Measurements from ENCODE around the gene NPBWR2.

NPBWR2 gene

DNA sequence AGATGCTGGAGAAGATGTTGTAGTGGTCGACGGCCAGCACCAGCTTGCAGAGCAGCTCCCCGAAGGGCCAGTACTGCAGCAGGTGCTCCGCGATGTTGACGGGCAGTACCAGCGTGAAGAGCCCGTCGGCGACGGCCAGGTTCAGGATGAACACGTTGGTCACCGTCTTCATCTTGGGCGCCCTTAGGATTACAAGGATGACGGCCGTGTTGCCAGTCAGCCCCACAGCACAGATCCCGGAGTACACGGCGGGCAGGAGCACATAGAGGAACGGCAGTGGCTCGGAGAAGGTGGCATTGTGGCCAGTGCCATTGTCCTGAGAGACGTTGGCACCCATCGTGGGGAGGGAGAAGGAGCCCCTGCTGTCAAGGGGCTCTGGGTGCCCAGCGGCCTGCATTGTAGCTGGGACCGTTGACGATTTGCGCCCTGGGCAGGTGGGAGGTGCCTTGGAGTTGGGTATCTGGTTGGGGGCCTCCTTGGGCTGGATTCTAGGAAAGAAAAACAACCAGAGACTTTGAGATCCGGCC, 867 bp downstream of the NPBWR2 start:
- in situ Hi-C loops (cut with MboI; ENCODE audit: low pct_unique_long_range_greater_than_20kb, low sequenced_read_pairs, unreplicated experiment): no loop called here
- DNase-seq (ENCODE audit: low spot score): no peak
- TF ChIP-seq, protein P1, sequence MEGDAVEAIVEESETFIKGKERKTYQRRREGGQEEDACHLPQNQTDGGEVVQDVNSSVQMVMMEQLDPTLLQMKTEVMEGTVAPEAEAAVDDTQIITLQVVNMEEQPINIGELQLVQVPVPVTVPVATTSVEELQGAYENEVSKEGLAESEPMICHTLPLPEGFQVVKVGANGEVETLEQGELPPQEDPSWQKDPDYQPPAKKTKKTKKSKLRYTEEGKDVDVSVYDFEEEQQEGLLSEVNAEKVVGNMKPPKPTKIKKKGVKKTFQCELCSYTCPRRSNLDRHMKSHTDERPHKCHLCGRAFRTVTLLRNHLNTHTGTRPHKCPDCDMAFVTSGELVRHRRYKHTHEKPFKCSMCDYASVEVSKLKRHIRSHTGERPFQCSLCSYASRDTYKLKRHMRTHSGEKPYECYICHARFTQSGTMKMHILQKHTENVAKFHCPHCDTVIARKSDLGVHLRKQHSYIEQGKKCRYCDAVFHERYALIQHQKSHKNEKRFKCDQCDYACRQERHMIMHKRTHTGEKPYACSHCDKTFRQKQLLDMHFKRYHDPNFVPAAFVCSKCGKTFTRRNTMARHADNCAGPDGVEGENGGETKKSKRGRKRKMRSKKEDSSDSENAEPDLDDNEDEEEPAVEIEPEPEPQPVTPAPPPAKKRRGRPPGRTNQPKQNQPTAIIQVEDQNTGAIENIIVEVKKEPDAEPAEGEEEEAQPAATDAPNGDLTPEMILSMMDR (IDR thresholded peaks at IDR 0.05; ENCODE audit: extremely low read depth, insufficient read depth, missing control alignments): no peak

DNA sequence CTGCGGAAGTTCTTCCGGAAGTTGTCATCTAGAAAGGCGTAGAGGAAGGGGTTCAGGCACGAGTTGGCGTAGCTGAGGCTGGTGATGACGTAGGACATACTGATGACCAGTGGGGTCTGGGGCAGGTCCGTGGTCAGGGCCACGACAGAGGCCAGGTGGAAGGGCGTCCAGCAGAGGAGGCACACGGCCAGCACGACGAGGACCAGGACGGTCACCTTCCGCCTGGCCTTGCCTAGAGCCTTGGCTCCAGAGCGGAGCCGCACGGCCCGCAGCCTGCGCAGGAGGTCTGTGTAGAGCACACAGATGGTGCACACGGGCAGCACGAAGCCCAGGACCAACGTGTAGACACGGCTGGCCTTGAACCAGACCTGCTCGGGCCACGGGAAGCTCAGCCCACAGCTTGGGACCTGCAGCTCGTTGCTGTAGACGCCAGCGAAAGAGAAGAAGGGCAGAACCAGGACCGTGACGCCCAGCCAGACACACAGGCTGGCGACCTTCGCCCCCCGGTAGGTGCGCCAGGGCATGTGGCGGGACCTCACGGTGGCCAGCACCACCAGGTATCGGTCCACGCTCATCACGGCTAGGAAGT, 1.4 kb downstream of the NPBWR2 start:
- TF ChIP-seq, protein P1 (IDR thresholded peaks at IDR 0.05; ENCODE audit: extremely low read depth, insufficient read depth, missing control alignments): no peak
- DNase-seq (ENCODE audit: low spot score): no peak
- in situ Hi-C loops (cut with MboI; ENCODE audit: low pct_unique_long_range_greater_than_20kb, low sequenced_read_pairs, unreplicated experiment): no loop called here

DNA sequence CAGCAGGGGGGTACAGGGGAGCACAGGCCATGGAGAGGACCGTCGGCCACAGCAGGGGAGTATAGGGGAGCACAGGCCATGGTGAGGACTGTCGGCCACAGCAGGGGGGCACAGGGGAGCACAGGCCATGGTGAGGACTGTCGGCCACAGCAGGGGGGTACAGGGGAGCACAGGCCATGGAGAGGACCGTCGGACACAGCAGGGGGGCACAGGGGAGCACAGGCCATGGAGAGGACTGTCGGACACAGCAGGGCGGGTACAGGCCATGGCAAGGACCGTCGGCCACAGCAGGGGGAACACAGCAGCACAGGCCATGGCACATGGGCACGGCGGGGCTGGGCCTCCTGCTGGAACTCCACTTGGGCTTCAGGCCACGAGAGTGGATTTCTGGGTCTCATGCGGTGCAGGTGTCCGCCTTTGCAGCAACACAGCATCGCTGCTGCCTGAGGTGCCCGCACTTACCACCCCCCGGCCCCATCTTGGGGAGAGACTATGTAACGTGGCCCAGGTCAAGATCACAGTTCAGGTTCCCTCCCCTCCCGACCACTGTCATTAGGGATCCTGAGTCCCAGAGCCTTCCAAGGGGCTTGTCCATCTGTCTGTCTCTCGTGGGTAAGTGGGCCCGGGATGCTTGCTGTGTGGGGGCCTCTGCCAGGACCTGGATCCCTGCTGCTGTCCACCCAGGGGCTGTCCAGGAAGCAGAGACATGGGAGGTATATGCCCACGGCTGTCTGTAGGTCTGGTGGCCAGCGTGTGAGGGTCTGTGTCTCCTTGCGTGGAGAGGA, 2.5 kb downstream of the NPBWR2 start:
- no peak for DNase-seq (ENCODE audit: low spot score)

DNA sequence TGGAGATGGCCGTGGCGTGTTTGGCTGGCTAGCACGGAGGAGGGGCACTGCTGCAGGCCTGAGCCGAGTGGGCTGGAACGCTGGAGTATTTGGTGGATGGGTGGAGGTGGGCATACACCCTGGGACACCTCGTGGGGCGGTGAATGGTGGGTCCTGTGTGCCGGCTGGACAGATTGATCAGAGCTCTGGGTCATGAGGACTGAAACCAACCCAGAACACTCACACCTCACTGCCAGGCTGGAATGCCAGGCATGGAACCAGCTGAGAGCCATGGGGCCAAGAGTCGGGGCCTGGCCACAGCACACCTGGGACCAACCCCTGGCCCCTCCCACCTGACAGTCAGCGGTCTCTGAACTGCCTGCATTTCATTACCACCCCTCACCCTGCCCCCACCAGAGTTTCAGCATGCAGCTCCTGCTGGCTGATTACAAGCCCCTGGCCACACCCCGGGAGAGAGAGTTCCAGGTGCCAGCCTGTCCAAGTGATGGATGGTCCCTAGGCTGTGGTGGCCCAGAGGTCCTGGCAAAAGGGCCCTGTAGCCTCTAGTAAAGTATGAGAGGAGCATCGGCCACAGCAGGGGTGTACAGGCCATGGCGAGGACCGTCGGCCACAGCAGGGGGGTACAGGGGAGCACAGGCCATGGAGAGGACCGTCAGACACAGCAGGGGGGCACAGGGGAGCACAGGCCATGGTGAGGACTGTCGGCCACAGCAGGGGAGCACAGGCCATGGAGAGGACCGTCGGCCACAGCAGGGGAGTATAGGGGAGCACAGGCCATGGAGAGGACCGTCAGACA, 3.3 kb downstream of the NPBWR2 start:
- DNase-seq (ENCODE audit: low spot score): no peak
- in situ Hi-C loops (cut with MboI; ENCODE audit: low pct_unique_long_range_greater_than_20kb, low sequenced_read_pairs, unreplicated experiment): no loop called here
- TF ChIP-seq, protein P1 (IDR thresholded peaks at IDR 0.05; ENCODE audit: extremely low read depth, insufficient read depth, missing control alignments): no peak

More for the DNA sequence above, 2.5 kb downstream of the NPBWR2 start:
- in situ Hi-C loops (cut with MboI; ENCODE audit: low pct_unique_long_range_greater_than_20kb, low sequenced_read_pairs, unreplicated experiment): no loop called here
- TF ChIP-seq, protein P1 (IDR thresholded peaks at IDR 0.05; ENCODE audit: extremely low read depth, insufficient read depth, missing control alignments): no peak

DNA sequence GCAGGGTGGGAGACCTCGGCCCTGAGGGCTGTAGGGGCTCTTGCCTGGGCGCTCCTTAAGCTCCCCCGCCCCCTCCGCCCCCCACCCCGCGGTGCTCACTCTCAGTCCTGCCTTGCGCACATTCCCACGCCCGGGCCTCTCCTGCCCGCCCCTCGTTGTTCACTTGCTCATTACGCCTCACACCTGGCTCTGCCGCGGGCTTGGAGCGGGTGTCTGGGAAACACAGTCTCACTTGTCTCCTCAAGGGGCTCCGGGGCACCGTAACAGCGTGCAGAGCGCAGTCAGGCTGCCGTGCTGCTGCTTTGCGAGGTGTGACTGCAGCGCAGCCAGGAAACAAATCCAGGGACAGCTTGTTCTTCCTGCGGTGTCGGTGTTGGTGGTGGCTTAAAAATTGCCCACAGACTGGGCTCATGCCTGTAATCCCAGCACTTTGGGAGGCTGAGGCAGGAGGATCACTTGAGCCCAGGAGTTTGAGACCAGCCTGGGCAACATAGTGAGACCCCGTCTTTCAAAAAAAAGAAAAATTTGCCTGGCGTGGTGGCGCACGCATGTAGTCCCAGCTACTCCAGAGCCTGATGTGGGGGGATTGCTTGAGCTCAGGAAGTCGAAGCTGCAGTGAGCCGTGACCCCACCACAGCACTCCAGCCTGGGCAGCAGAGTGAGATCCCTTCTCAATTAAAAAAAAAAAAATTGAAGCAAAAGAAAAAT, 4.6 kb downstream of the NPBWR2 start:
- in situ Hi-C loops (cut with MboI; ENCODE audit: low pct_unique_long_range_greater_than_20kb, low sequenced_read_pairs, unreplicated experiment): no loop called here
- DNase-seq (ENCODE audit: low spot score): no peak
- TF ChIP-seq, protein P1 (IDR thresholded peaks at IDR 0.05; ENCODE audit: extremely low read depth, insufficient read depth, missing control alignments): no peak
